HFFc6 (cell line): ENCODE data around the gene RPS6KA4. TPM values are rescaled to one million over a fixed set of nuclear protein-coding genes. Genes with fewer than 3 reads are reported as not detected.
A peak's percentile ranks its signal among the peaks of the same experiment; 100 is the strongest.

ENCODE experiments used
- DNase-seq: peaks from one replicate; pipeline ENCODE4 v3.0.0-alpha.2; 2018
- H3K27ac Mint-ChIP-seq: 2 replicates; pipeline ENCODE4 v1.8.0; 2020; ENCODE audit warnings: mild to moderate bottlenecking, mixed read lengths
- H3K27me3 Mint-ChIP-seq: 2 replicates; pipeline ENCODE4 v1.8.0; 2021; ENCODE audit warnings: mild to moderate bottlenecking, moderate library complexity, mixed read lengths; ENCODE audit not compliant: insufficient read depth
- H3K36me3 Mint-ChIP-seq: 2 replicates; pipeline ENCODE4 v1.8.0; 2021; ENCODE audit warnings: low read depth, mixed read lengths
- H3K4me1 Mint-ChIP-seq: 2 replicates; pipeline ENCODE4 v1.8.0; 2020; ENCODE audit warnings: low read depth, mixed read lengths
- H3K4me3 Mint-ChIP-seq: 2 replicates; pipeline ENCODE4 v1.8.0; 2020; ENCODE audit warnings: mild to moderate bottlenecking, moderate library complexity, mixed read lengths
- H3K9me3 Mint-ChIP-seq: 2 replicates; pipeline ENCODE4 v1.8.0; 2020; ENCODE audit warnings: mild to moderate bottlenecking, mixed read lengths
- total RNA-seq, 6 experiments: library from RNA; stranded (reverse); fragmentation: NEBNext Ultra II Directional; extraction: Animal tissue kit (Norgen Biotek cat#: 25700); gene quantifications; 2 replicates in 1 of 6; 3 replicates in 5 of 6; pipeline ENCODE4 v1.2.3, GENCODE V29; 2021
- TF ChIP-seq, protein P1 (sequence below): fragments of 200-600 bp; sonication (generic); IDR thresholded peaks from 2 replicates; pipeline ENCODE4 v1.5.0; 2021; ENCODE audit warnings: antibody characterized with exemption, mild to moderate bottlenecking

RPS6KA4 gene
- total RNA-seq, 6 experiments from 2014 or later = 42.9 to 63.4 (median 56.6) TPM

DNA sequence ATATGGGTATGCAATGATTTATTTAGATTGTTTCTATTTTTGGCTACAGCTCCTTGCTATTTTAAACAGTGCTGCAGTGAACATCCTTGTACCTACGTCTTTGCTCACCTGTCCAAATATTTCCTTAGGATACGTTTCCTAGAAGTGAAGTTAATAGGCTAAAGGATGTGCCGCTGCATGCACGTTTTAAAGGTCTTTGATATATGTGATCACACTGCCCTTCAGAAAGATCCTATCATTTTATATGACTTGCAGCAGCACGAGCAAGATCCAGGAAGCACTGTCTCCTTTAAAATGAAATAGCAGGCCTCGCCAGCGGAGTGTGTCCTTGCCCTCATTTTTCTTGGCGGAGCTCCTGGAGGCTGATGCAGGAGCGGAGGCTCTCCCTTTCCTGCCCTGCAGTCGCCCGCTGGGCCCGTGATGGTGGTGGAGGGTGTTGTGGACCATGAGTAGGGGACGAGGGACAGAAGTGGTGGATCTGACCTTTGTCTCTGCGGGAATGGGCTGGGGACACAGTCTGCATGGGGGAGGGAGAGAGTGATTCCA, 19.4 kb downstream of the RPS6KA4 start:
- peaks cover 5% of the 10 kb centered on the region; the same call in 1 of the 2 replicates for H3K27me3 Mint-ChIP-seq
- no peak for DNase-seq
- H3K4me3 Mint-ChIP-seq = no peak overlapping the region
- H3K4me1 Mint-ChIP-seq = no peaks in the 10 kb centered on the region
- H3K27ac Mint-ChIP-seq = no peak overlapping the region
- TF ChIP-seq, protein P1, sequence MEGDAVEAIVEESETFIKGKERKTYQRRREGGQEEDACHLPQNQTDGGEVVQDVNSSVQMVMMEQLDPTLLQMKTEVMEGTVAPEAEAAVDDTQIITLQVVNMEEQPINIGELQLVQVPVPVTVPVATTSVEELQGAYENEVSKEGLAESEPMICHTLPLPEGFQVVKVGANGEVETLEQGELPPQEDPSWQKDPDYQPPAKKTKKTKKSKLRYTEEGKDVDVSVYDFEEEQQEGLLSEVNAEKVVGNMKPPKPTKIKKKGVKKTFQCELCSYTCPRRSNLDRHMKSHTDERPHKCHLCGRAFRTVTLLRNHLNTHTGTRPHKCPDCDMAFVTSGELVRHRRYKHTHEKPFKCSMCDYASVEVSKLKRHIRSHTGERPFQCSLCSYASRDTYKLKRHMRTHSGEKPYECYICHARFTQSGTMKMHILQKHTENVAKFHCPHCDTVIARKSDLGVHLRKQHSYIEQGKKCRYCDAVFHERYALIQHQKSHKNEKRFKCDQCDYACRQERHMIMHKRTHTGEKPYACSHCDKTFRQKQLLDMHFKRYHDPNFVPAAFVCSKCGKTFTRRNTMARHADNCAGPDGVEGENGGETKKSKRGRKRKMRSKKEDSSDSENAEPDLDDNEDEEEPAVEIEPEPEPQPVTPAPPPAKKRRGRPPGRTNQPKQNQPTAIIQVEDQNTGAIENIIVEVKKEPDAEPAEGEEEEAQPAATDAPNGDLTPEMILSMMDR = no peak
- no peaks in the 10 kb centered on the region for H3K9me3 Mint-ChIP-seq
- H3K36me3 Mint-ChIP-seq = no peaks in the 10 kb centered on the region

DNA sequence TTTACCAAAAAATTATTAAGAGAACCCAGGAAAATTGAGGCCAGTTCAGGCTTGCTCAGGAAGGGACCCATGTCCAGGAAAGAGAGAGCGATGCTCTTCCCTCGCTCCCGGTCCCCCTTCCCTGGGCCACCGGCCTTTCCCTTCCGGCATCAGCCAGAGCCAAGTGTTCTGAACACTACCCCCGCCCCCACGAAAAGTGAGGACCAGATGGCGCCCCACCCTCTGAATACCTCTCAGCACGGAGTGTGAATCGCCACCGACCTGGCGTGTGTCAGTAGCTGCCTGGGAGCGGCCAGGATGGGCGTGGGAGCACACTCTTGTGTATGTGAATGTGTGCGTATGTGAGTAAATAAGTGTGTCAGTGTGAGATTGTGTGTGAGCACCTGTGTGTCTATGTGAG, 20.2 kb downstream of the RPS6KA4 start:
- H3K4me3 Mint-ChIP-seq = no peak overlapping the region
- no peak overlapping the region for H3K27ac Mint-ChIP-seq
- TF ChIP-seq, protein P1 = no peak
- no peak for DNase-seq
- peaks cover 5% of the 10 kb centered on the region; the same call in 1 of the 2 replicates for H3K27me3 Mint-ChIP-seq
- H3K36me3 Mint-ChIP-seq = no peaks in the 10 kb centered on the region
- no peaks in the 10 kb centered on the region for H3K4me1 Mint-ChIP-seq
- H3K9me3 Mint-ChIP-seq = no peaks in the 10 kb centered on the region

DNA sequence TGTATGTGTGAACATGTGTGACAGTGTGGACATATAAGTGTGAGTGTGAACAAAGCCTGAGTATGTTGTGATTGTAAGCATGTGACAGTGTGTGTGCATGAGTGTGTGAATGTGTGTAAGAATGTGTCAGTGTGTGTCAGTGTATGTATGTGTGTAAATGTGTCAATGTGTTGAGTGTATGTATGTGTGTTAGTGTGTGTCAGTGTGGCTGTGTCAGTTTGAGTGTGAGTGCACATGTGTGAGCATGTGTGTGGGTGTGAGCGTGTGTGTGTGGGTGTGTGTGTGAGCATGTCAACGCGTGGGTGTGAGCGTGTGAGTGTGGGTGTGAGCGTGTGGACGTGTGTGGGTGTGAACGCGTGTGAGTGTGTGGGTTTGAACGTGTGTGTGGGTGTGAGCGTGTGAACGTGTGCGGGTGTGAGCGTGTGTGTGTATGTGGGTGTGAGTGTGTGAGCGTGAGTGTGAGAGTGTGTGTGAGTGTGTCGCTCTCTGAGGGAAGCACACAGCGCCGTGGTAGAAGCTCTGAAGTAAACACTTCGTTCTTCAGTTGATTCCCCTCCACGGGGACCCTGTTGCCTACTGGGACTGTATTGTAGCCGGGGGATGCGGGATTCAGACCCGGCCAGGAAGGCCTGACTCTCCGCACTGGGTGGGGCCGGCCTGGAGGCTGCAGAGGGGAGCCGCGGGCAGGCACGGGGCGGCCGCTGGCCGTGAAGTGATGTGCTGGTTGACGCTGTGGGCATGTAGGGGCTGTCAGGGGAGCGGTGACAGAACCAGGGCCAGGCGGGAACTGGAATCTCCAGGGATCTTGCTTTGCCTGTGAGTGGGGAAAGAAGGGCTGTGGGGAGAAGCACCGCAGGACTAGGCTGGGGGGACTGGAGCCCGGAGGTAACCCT, 21.1 kb downstream of the RPS6KA4 start:
- Mint-ChIP-seq H3K36me3 (no peaks in the 10 kb centered on the region), H3K27me3 (peaks cover 5% of the 10 kb centered on the region; the same call in 1 of the 2 replicates), H3K4me1 (no peaks in the 10 kb centered on the region; the same call in 1 of the 2 replicates), H3K9me3 (no peaks in the 10 kb centered on the region), H3K27ac (no peak overlapping the region), H3K4me3 (no peak overlapping the region)
- no peak for DNase-seq
- TF ChIP-seq, protein P1 = no peak

DNA sequence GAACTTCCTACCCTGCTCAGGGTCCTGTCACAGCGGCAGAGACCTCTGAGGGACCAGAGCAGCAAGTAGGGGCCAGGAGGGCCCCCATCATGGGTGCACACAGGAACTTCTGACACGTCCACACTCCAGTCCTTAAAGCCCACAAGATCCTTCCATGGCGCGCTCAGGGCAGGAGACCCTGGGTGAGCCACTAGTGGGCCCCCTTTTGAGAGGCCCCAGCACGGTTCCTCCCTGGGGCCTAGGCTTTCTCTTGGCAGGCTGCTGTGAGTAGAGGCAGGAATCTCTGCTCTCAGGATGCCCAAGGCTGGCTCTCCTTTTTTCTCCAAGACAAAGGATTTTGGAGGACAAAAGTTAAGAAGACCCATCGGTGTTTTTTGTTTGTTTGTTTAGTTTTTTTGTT, 22.4 kb downstream of the RPS6KA4 start:
- Mint-ChIP-seq H3K4me3 (no peak overlapping the region), H3K9me3 (no peaks in the 10 kb centered on the region), H3K4me1 (peaks cover 11% of the 10 kb centered on the region), H3K36me3 (no peaks in the 10 kb centered on the region), H3K27me3 (peaks cover 8% of the 10 kb centered on the region), H3K27ac (no peak overlapping the region)
- DNase-seq = no peak
- TF ChIP-seq, protein P1 = peak; percentile 8; the same call in 1 of the 2 replicates

DNA sequence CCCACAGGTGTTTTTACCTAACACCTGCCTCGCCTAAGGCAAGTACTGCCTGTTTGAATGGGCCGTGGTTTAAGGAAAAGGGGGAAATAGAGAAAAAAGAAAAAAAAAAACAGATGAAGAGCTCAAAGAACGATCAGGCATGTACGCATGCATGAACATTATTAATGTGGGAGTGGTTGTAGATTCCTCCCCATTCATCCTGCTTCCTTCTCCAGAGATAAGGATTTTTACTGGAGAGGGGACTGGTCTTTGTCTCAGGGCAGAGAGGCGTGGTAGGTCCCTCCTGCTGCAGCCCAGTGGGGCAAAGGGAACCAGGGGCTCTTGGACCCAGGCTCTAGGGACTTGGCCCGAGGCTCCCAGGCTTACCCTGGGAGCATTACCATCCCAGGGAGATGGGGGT, 23.1 kb downstream of the RPS6KA4 start:
- TF ChIP-seq, protein P1 = no peak
- no peak overlapping the region for H3K4me3 Mint-ChIP-seq
- peaks cover 8% of the 10 kb centered on the region for H3K27me3 Mint-ChIP-seq

More for the DNA sequence above, 23.1 kb downstream of the RPS6KA4 start:
- no peak for DNase-seq
- H3K36me3 Mint-ChIP-seq = no peaks in the 10 kb centered on the region
- no peaks in the 10 kb centered on the region for H3K9me3 Mint-ChIP-seq
- no peak overlapping the region for H3K27ac Mint-ChIP-seq
- H3K4me1 Mint-ChIP-seq = peaks cover 18% of the 10 kb centered on the region
